ENCODE results near the gene AGAP1. TPM values are rescaled to one million over a fixed set of nuclear protein-coding genes. Genes with fewer than 3 reads are reported as not detected.

The AGAP1 gene
- total RNA-seq, 2 donors from 2014 or later = 19.1 to 20.8 TPM

DNA sequence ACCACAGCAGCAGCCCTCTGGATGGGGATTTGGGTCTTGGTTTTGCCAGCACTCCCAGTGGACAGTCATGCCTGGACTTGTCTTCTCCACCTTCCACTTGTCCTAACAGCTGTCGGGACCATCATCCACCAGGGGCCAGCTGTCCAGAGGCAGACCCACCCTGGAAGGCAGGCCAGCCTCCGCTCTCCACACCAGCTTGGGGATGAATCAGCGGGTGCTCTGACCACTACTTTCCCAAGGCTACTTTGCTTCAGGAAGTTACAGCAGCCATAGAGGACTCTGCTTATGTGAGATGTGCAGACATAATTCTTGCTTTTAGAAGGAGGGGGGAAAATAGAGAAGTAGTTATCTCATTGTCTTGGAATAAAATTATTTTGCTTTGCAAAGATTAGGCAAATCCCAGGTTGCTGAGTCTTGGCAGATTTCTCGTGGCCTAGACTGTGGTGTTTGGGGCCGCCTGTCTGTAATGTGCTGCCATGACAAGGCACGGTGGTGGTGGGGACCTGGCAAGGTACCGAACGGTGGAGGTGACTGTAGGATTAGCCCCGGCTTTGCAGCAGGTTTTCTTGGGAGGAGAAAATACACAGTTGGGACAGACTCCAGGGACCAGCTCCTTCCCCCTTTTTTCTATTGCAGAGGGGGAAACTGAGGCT is 148.7 kb downstream of the AGAP1 start:
- Histone ChIP-seq H3K36me3 (no peaks in the 10 kb centered on the region), H3K27me3 (replicated peaks; ENCODE audit: insufficient read depth) (no peaks in the 10 kb centered on the region), H3K4me1 (ENCODE audit: control insufficient read depth in 1 of 2, low read depth in 2 of 2) (peaks cover 10 to 46% of the 10 kb centered on the region in 2 donors), H3K27ac (no peak overlapping the region), H3K9me3 (no peaks in the 10 kb centered on the region), H3K4me3 (no peak overlapping the region)
- no peak for DNase-seq (ENCODE audit: low spot score)
- ATAC-seq (ENCODE audit: insufficient number of reproducible peaks, low FRiP score, low read depth) = no peak
- TF ChIP-seq, protein P1, sequence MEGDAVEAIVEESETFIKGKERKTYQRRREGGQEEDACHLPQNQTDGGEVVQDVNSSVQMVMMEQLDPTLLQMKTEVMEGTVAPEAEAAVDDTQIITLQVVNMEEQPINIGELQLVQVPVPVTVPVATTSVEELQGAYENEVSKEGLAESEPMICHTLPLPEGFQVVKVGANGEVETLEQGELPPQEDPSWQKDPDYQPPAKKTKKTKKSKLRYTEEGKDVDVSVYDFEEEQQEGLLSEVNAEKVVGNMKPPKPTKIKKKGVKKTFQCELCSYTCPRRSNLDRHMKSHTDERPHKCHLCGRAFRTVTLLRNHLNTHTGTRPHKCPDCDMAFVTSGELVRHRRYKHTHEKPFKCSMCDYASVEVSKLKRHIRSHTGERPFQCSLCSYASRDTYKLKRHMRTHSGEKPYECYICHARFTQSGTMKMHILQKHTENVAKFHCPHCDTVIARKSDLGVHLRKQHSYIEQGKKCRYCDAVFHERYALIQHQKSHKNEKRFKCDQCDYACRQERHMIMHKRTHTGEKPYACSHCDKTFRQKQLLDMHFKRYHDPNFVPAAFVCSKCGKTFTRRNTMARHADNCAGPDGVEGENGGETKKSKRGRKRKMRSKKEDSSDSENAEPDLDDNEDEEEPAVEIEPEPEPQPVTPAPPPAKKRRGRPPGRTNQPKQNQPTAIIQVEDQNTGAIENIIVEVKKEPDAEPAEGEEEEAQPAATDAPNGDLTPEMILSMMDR (IDR thresholded peaks at IDR 0.05) = no peak

DNA sequence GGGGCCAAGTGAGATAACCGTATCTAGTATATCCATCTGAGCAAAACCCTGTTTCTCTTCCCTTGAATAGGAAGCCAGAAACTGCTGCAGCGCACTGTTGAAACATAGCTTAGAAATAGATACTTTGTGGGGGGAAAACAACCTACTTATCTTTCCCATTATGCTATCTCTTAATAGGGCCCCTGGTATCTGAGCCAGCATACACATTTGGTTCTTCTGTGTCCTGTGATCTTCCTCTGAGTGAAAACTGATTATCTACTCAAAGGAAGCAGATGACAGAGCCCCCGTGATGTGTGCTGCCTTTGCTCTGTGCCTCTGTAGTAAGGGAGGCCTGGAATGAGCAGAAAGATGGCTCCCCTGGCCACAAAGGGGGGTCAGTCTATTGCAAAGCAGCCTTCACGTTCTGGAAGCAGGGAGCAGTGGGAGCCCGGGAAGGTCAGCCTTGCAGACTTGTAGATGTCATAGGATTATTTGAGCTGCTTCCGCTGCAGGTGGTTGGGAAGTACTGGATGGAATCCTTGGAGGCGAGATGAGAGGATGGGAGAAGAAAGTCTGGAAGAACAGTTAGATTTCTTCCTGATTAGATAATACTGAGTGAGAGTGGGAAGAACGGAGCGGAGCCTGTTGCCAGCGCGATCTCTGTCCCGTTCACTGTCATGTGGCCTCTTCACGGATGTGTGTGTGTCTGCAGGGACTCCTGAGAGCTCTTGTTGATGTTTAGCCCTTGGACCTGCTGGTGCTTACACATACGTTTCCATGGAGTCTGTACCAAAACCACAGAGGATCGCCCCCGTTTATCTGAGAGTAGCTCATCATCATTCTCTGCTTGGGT is 150.1 kb downstream of the AGAP1 start:
- DNase-seq (ENCODE audit: low spot score) = no peak
- no peaks in the 10 kb centered on the region for H3K9me3 ChIP-seq
- ATAC-seq (ENCODE audit: insufficient number of reproducible peaks, low FRiP score, low read depth) = no peak
- no peaks in the 10 kb centered on the region for H3K27me3 ChIP-seq (replicated peaks; ENCODE audit: insufficient read depth)
- TF ChIP-seq, protein P1 (IDR thresholded peaks at IDR 0.05) = no peak
- H3K4me3 ChIP-seq = no peak overlapping the region
- H3K4me1 ChIP-seq (ENCODE audit: control insufficient read depth in 1 of 2, low read depth in 2 of 2) = peaks cover 7 to 33% of the 10 kb centered on the region in 2 donors
- H3K36me3 ChIP-seq = no peaks in the 10 kb centered on the region
- no peak overlapping the region for H3K27ac ChIP-seq

DNA sequence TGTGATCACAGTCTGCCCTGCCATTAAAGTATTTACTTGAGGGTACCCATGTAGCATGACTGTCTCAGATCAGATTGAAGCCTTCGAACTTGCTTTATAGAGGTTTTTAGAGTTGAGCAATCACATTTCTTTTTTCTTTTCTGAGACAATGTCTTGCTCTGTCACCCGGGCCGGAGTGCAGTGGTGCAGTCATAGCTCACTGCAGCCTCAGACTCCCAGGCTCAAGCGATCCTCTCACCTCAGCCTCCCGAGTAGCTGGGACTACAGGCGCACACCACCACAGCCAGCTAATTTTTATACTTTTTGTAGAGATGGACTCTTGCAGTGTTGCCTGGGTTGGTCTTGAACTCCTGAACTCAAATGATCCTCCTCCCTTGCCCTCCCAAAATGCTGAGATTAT is 153.4 kb downstream of the AGAP1 start:
- no peaks in the 10 kb centered on the region for H3K27me3 ChIP-seq (replicated peaks; ENCODE audit: insufficient read depth)
- no peak overlapping the region for H3K27ac ChIP-seq
- DNase-seq (ENCODE audit: low spot score) (no peak), ATAC-seq (ENCODE audit: insufficient number of reproducible peaks, low FRiP score, low read depth) (no peak)
- no peaks in the 10 kb centered on the region for H3K36me3 ChIP-seq
- TF ChIP-seq, protein P1 (IDR thresholded peaks at IDR 0.05) = no peak
- no peaks in the 10 kb centered on the region for H3K9me3 ChIP-seq
- H3K4me3 ChIP-seq = no peak overlapping the region
- H3K4me1 ChIP-seq (ENCODE audit: control insufficient read depth in 1 of 2, low read depth in 2 of 2) = no peaks in the 10 kb centered on the region

DNA sequence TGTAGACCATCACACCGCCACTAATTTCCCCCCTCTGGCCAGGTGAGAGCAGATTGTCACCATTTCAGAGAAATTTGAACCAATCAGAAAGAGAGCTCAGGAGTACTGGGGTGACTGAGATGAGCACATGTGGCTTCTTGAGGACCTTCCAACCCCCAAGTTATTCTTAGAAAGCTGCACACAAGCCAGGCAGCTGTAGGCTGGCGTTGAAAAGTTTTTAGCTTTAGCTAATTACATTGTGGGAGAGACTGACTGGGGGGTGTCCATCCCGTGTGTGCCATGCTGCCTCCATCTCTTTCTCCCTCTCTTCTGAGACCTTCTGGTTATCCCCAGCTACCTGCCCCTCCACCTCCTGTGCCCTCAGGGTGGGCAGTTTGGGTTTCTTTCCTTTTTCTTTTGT is 154.0 kb downstream of the AGAP1 start:
- no peaks in the 10 kb centered on the region for H3K27me3 ChIP-seq (replicated peaks; ENCODE audit: insufficient read depth)
- H3K36me3 ChIP-seq = no peaks in the 10 kb centered on the region
- no peak for ATAC-seq (ENCODE audit: insufficient number of reproducible peaks, low FRiP score, low read depth)
- no peak overlapping the region for H3K4me3 ChIP-seq
- H3K27ac ChIP-seq = no peak overlapping the region
- no peaks in the 10 kb centered on the region for H3K4me1 ChIP-seq (ENCODE audit: control insufficient read depth in 1 of 2, low read depth in 2 of 2)
- TF ChIP-seq, protein P1 (IDR thresholded peaks at IDR 0.05) = no peak
- no peaks in the 10 kb centered on the region for H3K9me3 ChIP-seq
- DNase-seq (ENCODE audit: low spot score) = no peak

DNA sequence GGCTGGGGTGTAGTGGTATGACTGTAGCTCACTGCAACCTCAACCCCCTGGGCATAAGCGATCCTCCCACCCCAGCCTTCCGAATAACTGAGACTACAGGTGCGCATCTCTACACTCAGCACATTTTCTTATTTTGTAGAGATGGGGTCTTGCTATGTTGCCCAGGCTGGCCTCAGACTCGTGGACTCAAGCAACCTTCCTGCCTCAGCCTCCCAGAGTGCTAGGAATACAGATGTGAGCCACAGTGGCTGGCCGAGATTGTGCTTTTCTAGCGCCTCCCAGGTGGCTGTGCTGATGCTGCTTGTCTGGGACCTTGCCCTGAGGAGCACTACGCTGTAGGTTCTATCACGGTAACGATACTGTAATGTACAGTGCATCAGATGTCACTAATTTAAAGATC is 155.6 kb downstream of the AGAP1 start:
- Histone ChIP-seq H3K4me3 (no peak overlapping the region), H3K36me3 (no peaks in the 10 kb centered on the region), H3K27me3 (replicated peaks; ENCODE audit: insufficient read depth) (no peaks in the 10 kb centered on the region), H3K4me1 (ENCODE audit: control insufficient read depth in 1 of 2, low read depth in 2 of 2) (no peaks in the 10 kb centered on the region), H3K9me3 (no peaks in the 10 kb centered on the region), H3K27ac (no peak overlapping the region)
- TF ChIP-seq, protein P1 (IDR thresholded peaks at IDR 0.05) = no peak
- DNase-seq (ENCODE audit: low spot score) (no peak), ATAC-seq (ENCODE audit: insufficient number of reproducible peaks, low FRiP score, low read depth) (no peak)

Data from thoracic aorta (tissue), 2 donors.